Mucosa of stomach (tissue), 1 donor: ENCODE measurements around the gene RASA2.

Experiments used
- H3K27me3 ChIP-seq: one replicate; pipeline ENCODE4 v1.7.0; 2013; ENCODE audit warnings: mild to moderate bottlenecking, low read length; ENCODE audit not compliant: control insufficient read depth, insufficient read depth
- H3K36me3 ChIP-seq: one replicate; pipeline ENCODE4 v1.7.0; 2013; ENCODE audit warnings: low read length; ENCODE audit not compliant: control insufficient read depth, insufficient read depth
- H3K4me1 ChIP-seq: one replicate; pipeline ENCODE4 v1.7.0; 2013; ENCODE audit warnings: mild to moderate bottlenecking, low read length; ENCODE audit not compliant: control insufficient read depth, insufficient read depth
- H3K4me3 ChIP-seq: one replicate; pipeline ENCODE4 v1.7.0; 2013; ENCODE audit warnings: low read length
- H3K9ac ChIP-seq: one replicate; pipeline ENCODE4 v1.7.0; 2013; ENCODE audit warnings: mild to moderate bottlenecking, low read length, moderate library complexity
- H3K9me3 ChIP-seq: one replicate; pipeline ENCODE4 v1.7.0; 2013; ENCODE audit warnings: mild to moderate bottlenecking, low read length, moderate library complexity; ENCODE audit not compliant: control insufficient read depth
- donor health status: Pancreatic carcinoma.

The RASA2 gene

DNA sequence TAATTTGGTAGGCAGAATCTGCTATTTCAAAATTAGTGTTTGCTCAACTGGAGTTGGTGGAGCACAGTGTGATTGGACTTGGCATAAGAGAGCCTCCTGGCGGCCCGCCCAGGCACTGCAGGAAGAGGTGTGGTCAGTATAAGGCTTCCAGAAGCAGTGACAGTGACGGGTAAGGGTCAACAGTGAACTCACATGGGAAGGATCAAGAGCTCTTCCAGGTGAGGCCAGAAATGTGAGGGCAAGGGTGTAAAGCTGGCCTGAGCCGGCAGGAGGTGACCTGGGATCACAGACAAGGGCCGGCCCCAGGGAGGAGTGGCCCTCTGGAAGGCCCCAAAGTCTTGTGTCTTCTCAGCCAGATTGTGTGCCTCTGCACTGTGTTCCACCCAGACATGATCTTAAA lies 158.1 kb downstream of the RASA2 start:
- no peaks in the 10 kb centered on the region for H3K9me3 ChIP-seq
- no peak overlapping the region for H3K9ac ChIP-seq
- no peaks in the 10 kb centered on the region for H3K36me3 ChIP-seq
- H3K4me1 ChIP-seq, result no peaks in the 10 kb centered on the region
- H3K4me3 ChIP-seq, result no peak overlapping the region
- H3K27me3 ChIP-seq, result no peaks in the 10 kb centered on the region

DNA sequence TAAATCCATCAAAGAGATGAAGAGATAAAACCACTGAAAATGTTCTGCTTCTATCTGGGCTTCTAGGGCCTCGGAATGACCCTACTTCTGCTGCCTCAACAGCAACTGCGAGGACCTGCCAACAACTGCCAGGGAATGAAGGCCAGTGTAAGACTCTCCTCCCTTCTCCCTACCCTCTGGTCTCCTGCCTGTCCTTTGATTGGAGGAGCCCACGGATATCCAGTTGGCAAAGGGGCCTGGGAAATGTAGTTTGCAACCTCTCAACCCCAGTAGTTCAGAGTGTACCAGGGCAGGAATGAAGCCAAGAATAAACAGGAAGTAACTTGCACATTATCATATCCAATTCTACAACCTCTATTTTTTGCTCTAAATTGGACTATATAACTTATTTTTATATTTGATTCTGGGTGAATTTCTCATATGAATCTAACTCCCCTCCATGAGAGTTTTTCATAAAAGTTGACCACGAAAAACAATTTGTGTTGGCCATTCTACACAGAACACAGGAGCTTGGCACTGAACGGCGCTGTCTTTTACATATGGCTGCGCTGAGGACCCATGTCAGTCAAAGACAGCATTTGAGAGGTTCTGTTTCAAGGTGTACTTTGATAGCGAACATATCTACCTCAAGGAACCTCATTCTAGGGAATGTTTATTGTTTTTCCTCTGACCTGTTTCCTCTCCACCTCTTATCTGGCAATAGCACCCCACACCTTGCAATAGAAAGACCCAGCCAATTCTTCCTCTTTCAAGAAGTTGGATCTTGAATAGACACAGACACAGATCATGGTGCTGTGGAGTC lies 160.1 kb downstream of the RASA2 start:
- Histone ChIP-seq H3K36me3 (no peaks in the 10 kb centered on the region), H3K4me1 (no peaks in the 10 kb centered on the region), H3K4me3 (no peak overlapping the region), H3K9ac (no peak overlapping the region), H3K9me3 (no peaks in the 10 kb centered on the region), H3K27me3 (no peaks in the 10 kb centered on the region)

DNA sequence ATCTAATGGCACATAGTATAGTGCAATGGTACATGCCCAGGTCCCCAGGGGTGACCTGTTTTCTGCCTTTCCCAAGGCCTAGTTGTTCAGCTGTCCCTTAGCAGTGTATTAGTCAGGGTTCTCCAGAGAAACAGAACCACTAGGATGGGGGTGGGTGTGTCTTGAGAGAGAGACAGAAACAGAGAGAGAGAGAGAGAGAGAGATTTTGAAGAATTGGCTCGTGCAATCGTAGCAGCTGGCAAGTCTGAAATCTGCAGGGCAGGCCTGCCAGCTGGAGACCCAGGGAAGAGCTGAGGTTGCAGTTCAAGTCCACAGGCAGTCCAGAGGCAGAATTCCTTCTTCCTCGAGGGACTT lies 160.7 kb downstream of the RASA2 start:
- H3K9ac ChIP-seq, result no peak overlapping the region
- no peaks in the 10 kb centered on the region for H3K27me3 ChIP-seq
- H3K9me3 ChIP-seq, result no peaks in the 10 kb centered on the region
- no peaks in the 10 kb centered on the region for H3K36me3 ChIP-seq
- no peak overlapping the region for H3K4me3 ChIP-seq
- no peaks in the 10 kb centered on the region for H3K4me1 ChIP-seq

DNA sequence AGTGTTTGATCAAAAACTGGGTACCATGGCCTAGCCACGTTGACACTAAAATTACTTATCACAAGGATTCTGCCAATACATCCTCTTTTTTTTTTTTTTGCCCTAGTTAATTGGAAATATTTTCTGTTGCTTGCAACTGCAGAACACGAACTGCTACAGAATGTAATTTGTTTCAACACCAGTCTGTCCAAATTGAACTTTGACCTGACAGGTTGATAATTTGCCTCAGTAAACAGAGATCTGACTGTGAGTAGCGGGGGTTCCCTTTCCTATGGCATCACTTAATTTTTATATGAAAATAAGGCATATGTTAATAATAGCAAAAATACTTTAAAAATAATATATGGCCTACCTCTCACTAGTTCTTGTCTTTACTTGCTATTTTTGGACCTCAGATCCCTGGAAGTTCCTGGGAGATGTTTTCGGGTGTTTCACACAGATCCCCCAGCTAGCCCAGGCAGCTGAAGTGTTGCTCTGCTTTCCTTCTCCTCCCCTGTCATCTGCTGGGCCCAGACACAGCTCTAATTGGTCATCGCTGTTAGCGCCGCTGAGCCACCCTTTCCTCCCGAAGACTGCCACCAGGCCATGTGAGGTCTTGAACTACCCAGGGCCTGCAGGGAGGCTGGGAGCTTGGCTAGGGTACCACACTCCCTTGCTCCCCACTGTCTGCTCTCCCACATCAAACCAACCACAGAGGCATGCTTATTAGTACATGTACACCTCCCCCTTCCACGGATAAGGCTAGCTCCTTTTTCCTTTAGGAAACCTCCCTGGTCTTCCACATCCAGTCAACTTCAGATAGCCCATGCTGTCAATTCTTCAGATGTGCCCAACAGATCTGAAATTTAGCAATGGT lies 161.5 kb downstream of the RASA2 start:
- Histone ChIP-seq H3K9ac (no peak overlapping the region), H3K27me3 (no peaks in the 10 kb centered on the region), H3K9me3 (no peaks in the 10 kb centered on the region), H3K4me3 (no peak overlapping the region), H3K4me1 (no peaks in the 10 kb centered on the region), H3K36me3 (no peaks in the 10 kb centered on the region)

DNA sequence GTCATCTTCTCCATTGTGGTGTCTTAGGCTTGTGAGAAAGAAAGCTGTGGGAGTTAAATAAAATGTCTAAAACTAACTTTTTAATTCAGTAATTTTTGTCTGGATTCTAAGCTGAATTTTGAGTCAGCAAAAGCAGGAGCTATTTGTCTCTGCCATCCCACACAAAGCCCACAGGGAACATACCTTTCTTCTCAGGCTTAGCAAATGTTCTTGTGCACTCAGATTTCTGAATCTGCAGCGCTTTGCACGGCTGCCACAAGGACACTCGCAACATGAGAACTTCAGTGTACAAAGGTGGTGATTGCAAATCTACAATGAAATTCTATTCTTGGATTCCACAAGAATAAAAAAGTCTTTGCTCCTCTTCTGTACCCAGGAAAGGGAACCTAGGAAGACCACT lies 163.0 kb downstream of the RASA2 start:
- Histone ChIP-seq H3K27me3 (no peaks in the 10 kb centered on the region), H3K4me1 (no peaks in the 10 kb centered on the region), H3K4me3 (no peak overlapping the region), H3K9me3 (no peaks in the 10 kb centered on the region), H3K36me3 (no peaks in the 10 kb centered on the region), H3K9ac (no peak overlapping the region)

DNA sequence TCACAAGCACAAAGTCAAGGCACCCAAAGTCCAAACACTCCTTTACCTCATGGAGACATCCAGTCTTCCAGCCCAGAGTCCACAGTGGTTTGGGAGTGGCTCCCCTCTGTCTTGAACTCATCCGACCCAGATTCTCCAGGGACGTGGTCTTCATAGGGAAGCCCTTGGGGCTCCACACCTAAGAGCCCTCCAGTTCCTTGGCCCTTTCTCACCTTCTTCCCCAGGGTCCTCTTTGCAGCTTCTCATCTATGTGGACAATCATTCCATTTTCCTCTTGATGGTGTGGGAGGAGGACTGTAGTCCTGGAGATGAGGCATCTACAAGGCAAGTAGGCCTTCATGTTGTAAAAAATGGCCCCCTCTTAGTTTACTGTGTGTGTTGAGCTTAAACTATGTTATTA lies 164.0 kb downstream of the RASA2 start:
- H3K27me3 ChIP-seq, result no peaks in the 10 kb centered on the region

DNA sequence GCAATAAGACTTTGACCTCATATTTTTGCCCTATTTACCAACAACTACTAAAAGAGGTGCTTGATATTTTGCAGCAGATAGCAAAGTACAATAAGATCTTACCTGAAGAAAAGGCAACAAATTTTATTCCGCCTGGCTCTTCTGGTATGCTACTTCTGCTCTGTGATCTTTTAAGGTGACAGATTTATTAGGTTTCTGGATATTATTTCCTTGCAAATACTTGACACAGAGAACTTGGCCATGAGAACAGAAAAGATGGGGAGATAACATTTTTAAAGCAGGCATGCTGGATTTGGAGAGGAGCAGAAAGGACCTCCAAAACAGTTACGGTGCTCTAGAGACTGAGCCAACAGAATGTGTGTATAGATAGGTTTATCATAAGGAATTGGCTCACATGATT lies 164.6 kb downstream of the RASA2 start:
- H3K4me1 ChIP-seq, result no peaks in the 10 kb centered on the region
- no peak overlapping the region for H3K9ac ChIP-seq
- H3K36me3 ChIP-seq, result no peaks in the 10 kb centered on the region
- no peak overlapping the region for H3K4me3 ChIP-seq
- H3K9me3 ChIP-seq, result no peaks in the 10 kb centered on the region
- H3K27me3 ChIP-seq, result no peaks in the 10 kb centered on the region

More for the DNA sequence above, 164.0 kb downstream of the RASA2 start:
- no peaks in the 10 kb centered on the region for H3K9me3 ChIP-seq
- no peaks in the 10 kb centered on the region for H3K36me3 ChIP-seq
- no peak overlapping the region for H3K9ac ChIP-seq
- no peaks in the 10 kb centered on the region for H3K4me1 ChIP-seq
- H3K4me3 ChIP-seq, result no peak overlapping the region

DNA sequence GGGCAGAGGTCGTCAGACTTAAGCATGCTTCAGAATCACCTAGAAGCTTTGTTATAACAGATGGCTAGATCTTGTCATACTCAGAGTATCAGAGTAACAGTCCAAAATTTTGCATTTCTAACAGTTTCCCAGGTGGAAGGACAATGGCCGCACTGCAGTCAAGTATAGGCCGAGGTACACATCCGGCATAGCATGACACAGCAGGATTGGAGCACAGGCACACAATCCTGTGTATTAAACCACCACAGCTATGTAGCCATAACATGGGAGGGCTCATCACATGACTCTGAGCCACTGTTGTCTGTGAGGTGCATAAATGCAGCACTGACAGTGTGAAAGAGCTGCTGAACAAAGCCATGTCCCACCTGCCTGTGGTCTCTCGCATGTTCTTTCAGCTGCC lies 165.5 kb downstream of the RASA2 start:
- Histone ChIP-seq H3K27me3 (peaks cover 6% of the 10 kb centered on the region), H3K9me3 (no peaks in the 10 kb centered on the region), H3K9ac (no peak overlapping the region), H3K4me1 (no peaks in the 10 kb centered on the region), H3K4me3 (no peak overlapping the region), H3K36me3 (no peaks in the 10 kb centered on the region)

DNA sequence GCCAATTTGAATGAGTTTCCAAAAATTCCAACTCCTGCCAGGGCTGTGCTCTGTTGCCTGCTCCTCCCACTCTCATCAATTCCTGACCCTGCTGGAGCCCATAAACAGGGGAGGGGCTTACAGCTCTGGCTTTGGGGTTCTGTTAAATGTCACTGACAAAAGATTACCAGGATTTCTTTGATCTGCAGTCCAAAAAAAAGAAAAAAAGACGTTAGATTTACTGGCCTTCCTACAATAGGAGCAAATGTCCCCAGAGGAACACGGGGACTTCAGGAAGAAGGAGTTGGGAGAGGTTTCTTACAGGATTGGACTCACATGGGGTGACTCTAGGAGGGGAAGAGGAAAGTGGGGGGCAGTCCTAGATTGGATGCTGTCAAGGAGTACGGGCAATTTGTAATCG lies 167.0 kb downstream of the RASA2 start:
- Histone ChIP-seq H3K36me3 (no peaks in the 10 kb centered on the region), H3K4me3 (no peak overlapping the region), H3K4me1 (no peaks in the 10 kb centered on the region), H3K9me3 (no peaks in the 10 kb centered on the region), H3K9ac (no peak overlapping the region), H3K27me3 (peaks cover 19% of the 10 kb centered on the region)

DNA sequence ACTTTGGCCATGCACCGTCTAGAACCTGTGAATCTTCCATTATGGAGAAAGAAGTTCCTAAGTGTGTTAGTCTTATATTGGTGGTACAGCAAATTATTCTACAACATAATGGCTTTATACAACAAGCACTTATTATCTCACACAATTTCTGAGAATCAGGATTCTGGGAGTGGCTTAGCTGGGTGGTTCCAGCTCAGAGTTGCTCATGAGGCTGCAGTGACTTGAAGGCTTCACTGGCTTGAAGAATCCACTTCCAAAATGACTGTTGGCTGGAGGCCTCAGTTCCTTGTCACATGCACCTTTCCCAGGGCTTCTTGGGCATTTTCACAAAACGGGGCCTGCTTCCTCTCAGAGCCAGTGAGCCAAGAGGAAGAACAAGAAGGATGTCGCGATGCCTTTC lies 169.0 kb downstream of the RASA2 start:
- no peak overlapping the region for H3K4me3 ChIP-seq
- peaks cover 39% of the 10 kb centered on the region for H3K27me3 ChIP-seq
- no peaks in the 10 kb centered on the region for H3K36me3 ChIP-seq
- no peaks in the 10 kb centered on the region for H3K9me3 ChIP-seq
- no peak overlapping the region for H3K9ac ChIP-seq
- H3K4me1 ChIP-seq, result no peaks in the 10 kb centered on the region

DNA sequence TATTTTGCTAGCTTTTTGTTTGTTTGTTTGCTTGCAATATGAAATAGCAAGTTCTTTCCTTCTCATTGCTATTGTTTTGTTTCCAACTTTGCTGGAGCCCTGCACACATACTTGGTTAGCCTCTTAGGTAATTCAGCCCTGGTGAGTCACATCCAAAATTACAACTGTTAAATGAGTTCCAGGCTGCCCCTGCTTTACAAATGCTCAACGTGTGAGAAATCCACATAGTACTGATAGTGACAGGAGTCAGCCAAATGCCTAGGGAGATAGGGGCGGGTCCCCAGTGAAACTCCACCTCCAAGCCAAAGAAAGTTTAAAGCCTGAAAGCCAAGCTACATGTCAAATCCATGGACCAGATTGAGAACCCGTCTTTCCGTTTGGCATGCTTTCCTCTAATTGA lies 169.9 kb downstream of the RASA2 start:
- Histone ChIP-seq H3K4me1 (no peaks in the 10 kb centered on the region), H3K27me3 (peaks cover 39% of the 10 kb centered on the region), H3K4me3 (no peak overlapping the region)

DNA sequence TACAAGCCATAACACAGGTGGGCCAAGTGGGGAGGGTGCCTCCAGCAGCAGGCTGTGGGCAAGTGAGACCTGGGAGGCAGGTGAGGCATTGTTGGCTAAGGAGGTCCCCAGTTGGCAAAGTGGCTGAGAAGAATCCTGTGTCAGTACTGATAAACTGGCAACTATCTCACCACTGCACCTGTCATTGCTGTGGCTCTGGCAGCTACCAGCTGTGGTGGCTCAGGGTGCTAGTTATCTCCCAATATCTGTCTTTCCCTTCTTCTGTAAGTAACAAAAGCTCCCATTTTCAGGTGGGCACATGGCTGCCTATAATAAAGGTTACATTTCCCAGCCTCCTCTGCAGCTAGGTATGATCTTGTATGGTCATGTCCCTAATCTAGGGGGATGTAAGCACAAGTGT lies 170.7 kb downstream of the RASA2 start:
- peaks cover 39% of the 10 kb centered on the region for H3K27me3 ChIP-seq
- H3K9ac ChIP-seq, result no peak overlapping the region

More for the DNA sequence above, 169.9 kb downstream of the RASA2 start:
- Histone ChIP-seq H3K36me3 (no peaks in the 10 kb centered on the region), H3K9me3 (no peaks in the 10 kb centered on the region), H3K9ac (no peak overlapping the region)

More for the DNA sequence above, 170.7 kb downstream of the RASA2 start:
- no peak overlapping the region for H3K4me3 ChIP-seq
- no peaks in the 10 kb centered on the region for H3K36me3 ChIP-seq
- H3K9me3 ChIP-seq, result no peaks in the 10 kb centered on the region
- no peaks in the 10 kb centered on the region for H3K4me1 ChIP-seq
